AG04449 (cell line): Measurements from ENCODE around the gene C11orf21.

Experiments
- CTCF ChIA-PET: fragments of 350-600 bp; formaldehyde crosslinking; extraction: SDS; loops from one replicate; lab custom pipeline; 2021; ENCODE audit warnings: antibody characterized with exemption; lab: Yijun Ruan, JAX
- POLR2A ChIA-PET: fragments of 400-600, 350-600 bp; formaldehyde crosslinking; extraction: SDS; loops from one replicate; lab custom pipeline; 2020; ENCODE audit warnings: antibody characterized with exemption, inconsistent platforms; lab: Yijun Ruan, JAX
- DNase-seq: peaks from one replicate; pipeline ENCODE4 v3.0.0-alpha.2; 2010; ENCODE audit warnings: low read depth, low spot score
- H3K4me3 ChIP-seq: 2 replicates; pipeline ENCODE4 v1.5.1; 2011; ENCODE audit warnings: low read depth, mild to moderate bottlenecking, control low read depth, low read length
- CTCF ChIP-seq: IDR thresholded peaks from one replicate; pipeline ENCODE4 v1.5.1; 2011; ENCODE audit warnings: mild to moderate bottlenecking, moderate library complexity, low read length, control low read depth, inconsistent platforms; ENCODE audit not compliant: insufficient read depth; ENCODE audit errors: missing control alignments

Gene C11orf21

GRCh38 chr11:2310073-2310785 lies 8.5 kb upstream of the C11orf21 start:
- no peak for DNase-seq
- POLR2A ChIA-PET, result no interaction called here
- TF ChIP-seq CTCF, result no peak
- CTCF ChIA-PET, result interaction anchor here (12.3 kb wide), 1 partner anchor 110 kb away, joined by 381 read pairs; no protein-coding TSS in a partner anchor
- no peak overlapping the region for H3K4me3 ChIP-seq

GRCh38 chr11:2309251-2310072 lies 7.7 kb upstream of the C11orf21 start:
- TF ChIP-seq CTCF, result no peak
- ChIA-PET CTCF (interaction anchor here (12.3 kb wide), 1 partner anchor 111 kb away, joined by 381 read pairs; no protein-coding TSS in a partner anchor), POLR2A (no interaction called here)
- no peak for DNase-seq
- H3K4me3 ChIP-seq, result no peak overlapping the region

GRCh38 chr11:2308713-2309112 lies 7.0 kb upstream of the C11orf21 start:
- no peak for DNase-seq
- no peak for TF ChIP-seq CTCF
- no peak overlapping the region for H3K4me3 ChIP-seq
- POLR2A ChIA-PET, result no interaction called here
- CTCF ChIA-PET, result interaction anchor here (12.3 kb wide), 1 partner anchor 112 kb away, joined by 381 read pairs; no protein-coding TSS in a partner anchor

- DNase-seq, result no peak
- TF ChIP-seq CTCF, result no peak
- ChIA-PET CTCF (interaction anchor here (3.2 to 12.3 kb wide), 2 partner anchors 113 to 114 kb away, joined by 26 to 381 read pairs; no protein-coding TSS in a partner anchor), POLR2A (no interaction called here)
- no peak overlapping the region for H3K4me3 ChIP-seq
Observed at GRCh38 chr11:2307501-2308331, 6.0 kb upstream of the C11orf21 start.

- CTCF ChIA-PET, result interaction anchor here (1.4 to 12.3 kb wide), 6 partner anchors 9 to 225 kb away, joined by 9 to 381 read pairs (median 19); partner anchors contain the start of gene TSSC4
- DNase-seq, result no peak
- no peak overlapping the region for H3K4me3 ChIP-seq
- POLR2A ChIA-PET, result interaction anchor here (1.0 kb wide), 1 partner anchor 101 kb away, joined by 3 read pairs; no protein-coding TSS in a partner anchor
- TF ChIP-seq CTCF, result no peak
Observed at GRCh38 chr11:2306877-2307500, 5.3 kb upstream of the C11orf21 start.
